ENCODE results near the gene PPFIBP1.
A peak's percentile ranks its signal among the peaks of the same experiment; 100 is the strongest.

PPFIBP1 gene

DNA sequence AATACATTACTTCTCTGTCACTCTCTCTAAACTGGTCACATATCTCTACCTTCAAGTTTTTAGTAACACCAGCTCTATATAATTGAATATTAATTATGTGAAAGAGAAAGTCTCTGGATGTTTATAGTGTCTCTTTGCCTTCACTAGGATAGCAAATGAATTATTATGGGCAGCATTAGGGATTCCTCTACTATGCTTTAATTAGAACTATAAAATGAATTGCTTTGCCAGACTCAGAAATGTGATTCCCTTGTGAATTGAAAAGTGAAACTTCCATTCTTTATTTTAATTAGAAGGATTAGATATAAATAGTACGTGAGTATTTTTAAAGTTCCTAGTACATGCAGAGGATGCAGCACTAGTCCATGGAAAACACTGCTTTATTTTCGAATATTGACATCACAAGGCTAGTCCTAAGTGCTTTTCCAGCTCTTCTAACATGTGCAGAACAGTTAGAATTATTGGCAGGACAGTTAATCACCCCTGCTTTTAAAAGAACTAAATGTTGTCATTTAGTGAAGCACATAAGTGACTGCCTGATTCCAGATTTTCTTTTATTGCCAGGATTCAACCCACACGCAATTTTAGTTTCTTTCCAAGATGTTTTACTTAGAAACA is 149.2 kb downstream of the PPFIBP1 start:
- DNase-seq = no peak

DNA sequence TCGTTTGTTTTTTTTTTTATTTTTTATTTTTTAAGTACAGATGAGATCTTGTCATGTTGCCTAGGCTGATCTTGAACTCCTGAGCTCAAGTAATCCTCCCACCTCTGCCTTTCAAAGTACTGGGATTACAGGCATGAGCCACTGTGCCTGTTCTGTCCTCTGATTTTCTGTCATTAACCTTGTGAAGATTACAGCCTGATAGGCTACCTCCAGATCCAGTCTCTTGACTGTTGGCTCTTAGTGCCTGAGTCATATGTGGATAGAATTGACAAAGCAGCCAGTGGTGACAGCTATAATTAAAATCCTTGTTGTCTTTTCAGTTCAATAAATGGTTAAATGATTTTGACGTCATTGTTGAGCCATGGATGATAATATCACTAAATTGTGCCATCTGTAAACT is 151.0 kb downstream of the PPFIBP1 start:
- DNase-seq = no peak

DNA sequence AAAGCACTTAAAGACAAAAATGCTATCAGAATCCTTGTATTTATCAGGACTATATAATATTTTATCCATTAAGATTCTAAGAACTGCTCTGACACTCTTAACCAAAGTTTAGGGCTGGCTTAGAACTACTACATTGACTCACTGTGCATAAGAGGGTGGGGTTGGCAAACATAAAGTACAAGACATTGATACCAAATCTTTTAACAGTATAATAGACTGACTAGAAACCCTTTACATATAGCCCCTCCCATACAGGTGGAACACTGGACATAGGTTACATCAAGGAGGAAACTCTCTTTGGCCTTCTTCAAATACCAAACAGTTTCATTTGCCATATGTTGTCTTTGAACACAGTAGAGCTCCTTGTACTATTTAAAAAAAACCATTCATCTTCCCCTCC is 156.6 kb downstream of the PPFIBP1 start:
- no peak for DNase-seq

DNA sequence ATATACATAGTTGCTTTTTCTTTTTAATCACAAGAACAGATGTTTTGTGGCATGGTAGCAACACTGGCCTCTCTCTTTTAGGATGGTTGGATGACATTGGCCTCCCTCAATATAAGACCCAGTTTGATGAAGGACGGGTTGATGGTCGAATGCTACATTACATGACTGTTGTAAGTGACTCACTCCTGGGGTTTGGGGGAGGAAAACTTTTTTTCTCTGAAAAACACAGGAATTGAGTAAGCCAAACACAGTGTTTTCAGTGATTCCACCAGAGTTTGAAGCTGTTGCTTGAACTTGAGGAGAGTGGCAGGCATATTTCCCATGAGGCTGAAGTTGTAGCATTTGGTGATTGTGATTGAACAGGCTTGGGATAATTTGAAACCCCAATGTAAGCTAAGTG is 158.5 kb downstream of the PPFIBP1 start:
- DNase-seq = no peak

DNA sequence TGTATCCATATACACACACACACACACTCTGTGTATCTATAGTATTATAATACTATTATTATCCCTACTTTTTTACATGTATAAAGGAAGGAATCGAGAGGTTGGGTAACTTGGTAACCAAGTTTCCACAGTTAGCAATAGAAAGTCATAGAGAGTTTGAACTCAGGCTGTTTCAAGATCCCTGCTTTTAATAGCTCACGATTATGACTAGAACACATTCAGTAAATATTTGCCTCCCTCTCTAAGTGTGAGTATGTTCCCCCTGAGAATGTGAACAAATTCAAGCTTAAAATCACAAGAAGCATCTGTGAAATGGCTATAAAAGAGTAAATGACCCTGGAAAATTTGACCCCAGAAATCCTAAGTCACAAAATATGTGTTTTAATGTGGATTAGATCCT is 161.3 kb downstream of the PPFIBP1 start:
- no peak for DNase-seq

DNA sequence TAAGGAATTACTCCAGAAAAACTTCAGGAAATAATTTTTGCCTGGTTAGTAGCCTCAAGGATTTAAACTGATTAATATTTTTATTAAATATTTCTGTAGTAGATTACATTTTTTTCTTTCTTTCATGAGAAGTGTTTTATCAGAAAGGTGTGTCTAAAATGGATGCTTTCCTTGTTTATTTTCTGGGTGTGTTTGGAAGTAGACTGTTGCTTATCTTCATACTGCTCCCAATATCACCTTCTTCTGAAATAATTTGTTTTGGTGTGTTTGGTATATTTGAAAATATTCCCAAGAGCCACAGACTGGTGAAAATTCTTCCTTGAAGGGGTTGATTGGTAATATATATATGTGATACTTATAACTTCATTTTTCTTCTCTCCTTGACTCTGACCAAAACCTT is 162.1 kb downstream of the PPFIBP1 start:
- DNase-seq = no peak

DNA sequence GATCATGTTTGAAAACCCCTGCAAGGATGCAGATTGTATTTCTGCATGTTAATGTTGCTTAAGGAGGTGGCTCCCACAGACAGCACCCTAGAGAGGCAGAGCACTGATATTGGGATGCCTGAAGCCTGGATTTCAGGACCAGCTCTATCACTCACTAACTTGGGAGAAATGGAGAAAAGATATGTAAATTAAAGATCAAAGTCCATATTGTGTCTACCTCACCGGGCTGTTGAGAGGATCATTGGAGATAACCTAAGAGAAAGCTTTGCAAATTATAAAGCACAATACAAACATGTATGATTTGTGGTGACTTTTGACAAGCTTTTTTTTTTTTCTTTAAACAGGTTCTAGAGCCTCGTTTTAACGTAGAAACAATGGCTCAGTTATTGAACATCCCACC is 164.7 kb downstream of the PPFIBP1 start:
- DNase-seq = no peak

DNA sequence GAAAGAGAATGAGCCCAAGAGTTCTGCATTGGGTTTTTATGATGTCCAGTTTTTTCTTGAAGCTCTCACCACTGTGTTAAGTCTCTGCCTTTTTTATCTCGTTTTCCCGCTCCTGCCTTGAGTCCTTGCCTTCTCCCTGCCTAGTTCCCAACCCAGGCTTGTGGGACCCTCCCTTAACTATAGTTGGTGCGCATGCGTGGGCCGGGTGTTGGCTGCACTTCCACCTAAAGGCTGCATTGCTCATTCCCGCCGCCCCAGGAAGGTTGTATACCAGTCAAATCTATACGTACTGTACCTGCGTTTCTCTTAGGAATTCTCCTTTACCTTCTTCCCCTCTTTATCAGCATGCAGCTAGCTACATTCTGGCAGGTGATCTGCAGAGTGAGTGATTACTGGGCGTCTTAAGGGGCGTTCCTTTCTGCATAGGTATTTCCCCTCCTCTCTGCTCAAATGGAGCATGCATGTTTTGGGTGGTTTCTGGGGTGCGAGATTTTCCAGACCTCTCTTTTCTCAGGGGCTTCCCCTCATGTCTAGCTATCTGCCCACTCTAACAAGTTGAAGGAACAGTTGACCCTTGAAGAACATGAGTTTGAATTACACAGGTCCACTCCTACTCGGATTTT is 165.7 kb downstream of the PPFIBP1 start:
- DNase-seq = no peak

DNA sequence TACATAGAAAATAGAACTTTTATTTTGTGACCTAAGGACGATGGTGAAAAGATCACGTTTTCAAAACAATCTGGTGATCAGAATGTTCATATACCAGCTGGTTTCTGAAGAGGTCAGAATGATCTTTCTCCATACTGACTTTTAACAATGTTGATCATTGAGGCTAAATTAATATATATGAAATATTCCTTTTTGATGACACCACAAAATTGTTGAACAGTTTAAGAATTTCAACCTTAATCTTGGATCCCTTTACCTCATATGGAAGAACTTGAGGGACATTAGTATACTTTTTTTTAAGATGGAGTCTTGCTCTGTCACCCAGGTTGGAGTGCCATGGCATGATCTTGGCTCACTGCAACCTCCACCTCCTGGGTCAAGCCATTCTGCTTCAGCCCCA is 169.4 kb downstream of the PPFIBP1 start:
- no peak for DNase-seq

DNA sequence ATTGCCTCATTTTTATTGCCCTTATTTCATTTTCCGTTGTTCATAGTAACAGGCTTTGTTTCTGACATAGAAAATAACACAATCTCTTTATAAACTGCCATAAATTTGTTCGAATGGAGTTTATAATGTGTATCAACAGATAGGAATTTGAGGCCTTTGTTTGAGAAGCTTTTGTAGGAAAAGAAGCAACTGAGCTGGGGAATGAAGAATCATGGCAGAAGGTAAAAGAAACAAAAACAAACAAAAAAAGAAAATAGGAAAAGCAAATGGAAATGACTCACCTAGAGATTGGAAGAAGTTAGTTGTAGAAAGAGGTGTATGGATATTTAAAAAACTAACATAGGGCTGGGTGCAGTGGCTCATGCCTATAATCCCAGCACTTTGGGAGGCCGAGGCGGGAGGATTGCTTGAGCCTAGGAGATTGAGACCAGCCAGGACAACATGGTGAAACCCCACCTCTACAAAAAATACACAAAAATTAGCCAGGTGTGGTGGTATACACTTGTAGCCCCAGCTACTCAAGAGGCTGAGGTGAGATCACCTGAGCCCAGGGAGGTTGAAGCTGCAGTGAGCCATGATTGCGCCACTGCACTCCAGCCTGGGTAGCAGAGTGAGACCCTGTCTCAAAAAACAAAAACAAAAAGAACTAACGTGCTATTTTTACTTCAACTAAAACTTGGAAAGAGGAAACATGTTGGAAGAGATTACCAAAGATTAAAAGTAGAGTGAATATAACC is 171.7 kb downstream of the PPFIBP1 start:
- DNase-seq = no peak

DNA sequence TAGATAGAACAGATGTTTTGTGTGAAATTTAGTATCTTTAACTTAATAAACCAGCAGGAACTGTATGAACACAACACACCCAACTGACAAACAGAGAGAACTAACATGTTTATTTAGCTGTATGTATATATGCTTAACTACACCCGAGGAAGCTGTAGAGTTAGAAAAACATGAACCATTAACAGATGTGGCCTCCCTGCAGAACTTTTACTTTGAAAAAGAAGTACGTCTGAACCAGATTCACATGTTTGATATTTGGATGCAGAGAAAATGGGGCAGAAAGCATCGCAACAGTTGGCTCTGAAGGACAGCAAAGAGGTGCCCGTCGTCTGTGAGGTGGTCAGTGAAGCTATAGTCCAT is 172.3 kb downstream of the PPFIBP1 start, which contains the start of gene REP15:
Gene REP15, plus strand, starts transcription at position 155 of the 360 bp plus-strand sequence. Its CDS starts 116 bp downstream, at position 271.
- DNase-seq = no peak

DNA sequence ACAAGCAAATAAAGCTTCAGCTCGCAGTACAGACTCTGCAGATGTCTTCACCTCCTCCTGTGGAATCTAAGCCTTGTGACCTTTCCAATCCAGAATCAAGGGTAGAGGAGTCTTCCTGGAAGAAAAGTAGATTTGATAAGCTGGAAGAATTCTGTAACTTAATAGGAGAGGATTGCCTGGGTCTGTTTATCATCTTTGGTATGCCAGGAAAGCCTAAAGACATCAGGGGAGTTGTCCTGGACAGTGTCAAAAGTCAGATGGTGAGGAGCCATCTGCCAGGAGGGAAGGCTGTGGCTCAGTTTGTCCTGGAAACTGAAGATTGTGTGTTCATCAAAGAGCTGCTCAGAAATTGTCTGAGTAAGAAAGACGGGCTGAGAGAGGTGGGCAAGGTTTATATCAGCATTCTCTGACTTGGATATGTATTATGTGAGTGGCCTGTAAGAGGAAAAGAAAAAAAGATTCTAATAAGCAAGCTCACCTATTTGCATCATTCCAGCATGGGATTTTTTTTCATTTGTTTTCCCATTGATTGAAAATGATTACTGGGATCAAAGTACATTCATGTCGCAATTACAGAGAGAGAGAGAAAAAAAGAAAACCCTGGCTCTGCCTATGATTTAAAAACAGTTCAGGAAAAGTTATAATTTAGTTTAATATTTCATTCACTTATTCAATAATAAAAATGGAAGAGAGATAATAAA is 173.0 kb downstream of the PPFIBP1 start:
- DNase-seq = no peak

DNA sequence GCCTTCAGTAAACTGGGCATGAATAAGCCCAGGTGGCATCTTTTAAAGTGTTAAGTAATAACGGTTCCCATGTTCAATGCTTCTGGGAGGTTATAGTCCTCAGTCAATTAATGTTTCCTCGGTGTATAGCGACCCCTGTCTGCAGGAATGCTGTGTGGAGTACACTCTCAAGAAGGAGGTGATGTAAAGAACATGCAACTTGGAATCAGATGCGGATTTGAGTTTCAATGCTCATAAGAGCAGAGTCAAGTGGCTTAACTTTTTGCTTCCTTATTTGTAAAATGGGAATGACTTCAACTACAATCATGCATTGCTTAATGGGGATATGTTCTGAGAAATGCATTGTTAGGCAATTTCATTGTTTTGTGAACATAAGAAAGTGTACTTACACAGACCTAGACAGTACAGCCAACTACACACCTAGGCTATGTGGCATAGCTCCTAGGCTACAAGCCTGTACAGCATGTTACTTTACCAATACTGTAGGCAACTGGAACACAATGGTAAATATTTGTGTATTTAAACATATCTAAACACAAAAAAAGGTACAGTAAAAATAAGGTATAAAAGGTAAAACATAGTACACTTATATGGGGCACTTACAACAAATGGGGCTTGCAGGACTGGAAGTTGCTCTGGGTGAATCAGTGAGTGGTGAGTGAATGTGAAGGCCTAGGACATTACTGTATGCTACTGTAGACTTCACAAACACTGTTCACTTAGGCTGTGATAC is 179.9 kb downstream of the PPFIBP1 start:
- peak; percentile 54 to 73 for DNase-seq

DNA sequence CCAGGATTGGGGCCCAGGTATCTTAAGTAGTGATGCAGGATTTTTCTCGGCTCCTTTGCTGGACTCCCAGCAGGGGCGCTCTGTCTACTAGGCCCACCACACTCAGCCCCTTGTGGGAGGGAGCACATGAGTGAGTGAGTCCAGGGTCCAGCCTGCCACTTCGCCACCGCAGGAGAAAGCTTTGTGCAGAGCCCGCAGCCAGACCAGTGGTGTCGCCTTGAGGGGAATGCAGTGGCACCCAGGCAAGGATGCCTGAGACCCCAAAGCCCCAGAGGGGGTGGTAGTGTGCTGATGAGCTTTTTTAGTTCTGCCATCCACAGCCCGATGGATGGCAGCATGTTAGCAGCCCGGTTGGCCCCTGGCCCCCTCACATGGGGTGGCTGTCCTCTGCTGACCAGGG is 181.3 kb downstream of the PPFIBP1 start:
- DNase-seq = no peak

DNA sequence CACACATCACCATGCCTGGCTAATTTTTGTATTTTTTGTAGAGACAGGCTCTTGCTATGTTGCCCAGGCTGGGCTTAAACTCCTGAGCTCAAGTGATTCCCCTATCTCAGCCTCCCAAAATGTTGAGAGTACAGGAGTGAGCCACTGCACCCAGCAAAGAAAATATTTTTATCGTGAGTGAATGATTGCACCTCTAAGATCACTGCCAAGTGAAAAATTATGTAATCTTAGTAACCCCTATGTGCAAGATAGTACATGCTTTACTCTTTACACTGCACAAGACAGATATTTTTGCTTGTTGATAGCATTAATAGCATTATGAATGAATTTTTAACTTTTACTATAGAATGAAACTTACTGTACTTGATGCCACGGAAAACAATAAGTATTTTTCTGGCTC is 183.2 kb downstream of the PPFIBP1 start:
- DNase-seq = no peak

DNA sequence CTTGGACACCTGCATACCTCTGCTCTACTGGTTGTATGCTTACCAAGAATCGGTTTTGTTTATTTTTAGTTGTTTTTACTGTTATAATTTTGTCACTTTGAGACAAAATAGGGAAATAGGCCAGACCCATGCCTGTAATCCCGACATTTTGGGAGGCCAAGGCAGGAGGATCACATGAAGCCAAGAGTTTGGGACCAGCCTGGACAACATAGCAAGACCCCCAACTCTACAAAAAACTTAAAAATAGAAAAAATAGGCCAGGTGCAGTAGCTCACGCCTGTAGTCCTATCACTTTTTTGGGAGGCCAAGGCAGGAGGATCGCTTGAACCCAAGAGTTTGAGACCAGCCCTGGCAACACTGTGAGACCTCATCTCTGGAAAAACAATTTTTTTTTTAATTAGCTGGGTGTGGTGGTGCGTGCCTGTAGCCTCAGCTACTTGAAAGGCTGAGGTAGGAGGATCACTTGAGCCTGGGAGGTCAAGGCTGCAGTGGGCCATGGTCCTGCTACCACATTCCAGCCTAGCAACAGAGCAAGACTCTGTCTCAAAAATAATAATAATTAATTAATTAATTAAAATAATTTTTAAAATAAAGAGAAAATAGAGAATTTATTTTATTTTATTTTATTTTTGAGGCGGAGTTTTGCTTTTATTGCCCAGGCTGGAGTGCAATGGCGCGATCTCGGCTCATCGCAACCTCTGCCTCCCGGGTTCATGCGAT is 185.4 kb downstream of the PPFIBP1 start:
- no peak for DNase-seq

DNA sequence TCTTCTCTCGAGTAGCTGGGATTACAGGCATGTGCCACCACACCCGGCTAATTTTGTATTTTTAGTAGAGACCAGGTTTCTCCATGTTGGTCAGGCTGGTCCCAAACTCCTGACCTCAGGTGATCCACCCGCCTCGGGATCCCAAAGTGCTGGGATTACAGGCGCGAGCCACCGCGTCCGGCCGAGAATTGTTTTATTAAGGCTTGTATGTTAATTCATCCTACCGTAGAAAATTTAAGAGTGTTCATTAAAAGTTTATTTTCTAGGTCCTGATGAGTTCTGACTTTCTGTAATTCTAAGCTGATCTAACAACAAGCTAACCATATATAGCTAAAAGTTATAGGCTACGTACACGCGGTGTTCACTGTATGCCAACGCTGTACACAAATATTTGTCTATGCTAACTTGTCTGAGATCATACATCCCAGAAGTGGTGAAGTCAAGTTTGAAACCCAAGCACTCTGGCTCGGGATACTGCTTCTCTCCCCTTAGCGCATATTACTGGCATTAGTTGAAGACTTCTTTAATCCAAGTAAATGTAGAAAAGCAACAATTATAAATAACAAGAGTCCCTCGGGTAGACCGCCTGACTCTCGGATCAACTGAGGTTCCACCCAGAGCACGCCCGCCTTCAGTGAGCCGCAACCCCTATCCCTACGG is 186.1 kb downstream of the PPFIBP1 start:
- DNase-seq = peak in 1 of 2 donors; percentile 31

DNA sequence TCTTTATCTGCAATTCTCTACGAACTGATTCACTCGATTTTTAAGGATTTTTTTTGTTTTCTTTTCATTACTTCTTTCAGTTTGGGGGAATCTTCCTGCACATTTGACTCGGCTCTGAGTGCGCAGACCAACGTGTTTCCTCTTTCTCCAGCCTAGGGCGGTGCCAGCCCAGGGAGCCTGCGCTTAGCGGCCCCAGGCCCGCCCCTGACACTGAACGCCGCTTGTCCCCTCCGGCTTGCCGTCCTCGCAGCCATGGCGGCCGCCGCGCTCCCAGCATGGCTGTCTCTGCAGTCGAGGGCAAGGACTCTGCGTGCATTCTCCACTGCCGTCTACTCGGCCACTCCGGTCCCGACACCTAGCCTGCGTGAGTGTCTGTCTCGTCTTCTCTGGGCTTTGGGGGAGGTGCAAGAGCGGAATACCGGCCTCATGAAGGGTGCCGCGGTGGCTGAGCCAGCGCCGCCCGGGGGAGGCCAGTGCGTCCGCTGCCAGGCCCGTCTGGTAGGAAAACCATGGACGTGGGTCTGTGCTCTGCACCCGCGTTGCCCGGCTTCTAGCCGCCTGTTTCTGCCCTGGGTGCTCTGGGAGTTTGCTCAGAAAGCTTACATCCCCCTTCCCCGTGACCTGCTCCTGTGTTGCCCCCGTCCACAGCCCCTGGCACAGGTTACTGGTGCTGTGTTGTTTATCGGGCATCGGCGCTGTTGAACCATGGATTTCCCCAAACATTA is 186.7 kb downstream of the PPFIBP1 start, which contains the start of gene MRPS35:
Gene MRPS35, plus strand, starts transcription at position 241 of the 725 bp plus-strand sequence. Its CDS starts 12 bp downstream, at position 253.
- peak; percentile 90 to 92 for DNase-seq

DNA sequence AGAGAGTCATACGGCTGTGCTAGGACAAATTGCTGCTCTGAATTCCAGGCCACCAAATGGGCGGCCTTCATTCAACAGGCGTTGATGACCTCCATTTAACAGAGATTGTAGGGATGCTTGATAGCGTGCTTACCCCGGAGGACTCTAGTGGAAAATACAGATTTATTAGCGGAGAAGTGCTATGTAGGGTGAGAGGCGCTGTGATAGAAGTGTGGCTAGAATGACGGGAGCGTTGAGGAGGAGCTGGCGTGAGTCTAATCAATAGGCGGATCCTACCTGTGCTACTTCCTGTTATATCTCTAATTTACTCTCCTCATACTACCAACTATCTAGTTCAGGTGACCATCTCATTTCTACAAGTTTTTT is 187.3 kb downstream of the PPFIBP1 start:
- DNase-seq = no peak

DNA sequence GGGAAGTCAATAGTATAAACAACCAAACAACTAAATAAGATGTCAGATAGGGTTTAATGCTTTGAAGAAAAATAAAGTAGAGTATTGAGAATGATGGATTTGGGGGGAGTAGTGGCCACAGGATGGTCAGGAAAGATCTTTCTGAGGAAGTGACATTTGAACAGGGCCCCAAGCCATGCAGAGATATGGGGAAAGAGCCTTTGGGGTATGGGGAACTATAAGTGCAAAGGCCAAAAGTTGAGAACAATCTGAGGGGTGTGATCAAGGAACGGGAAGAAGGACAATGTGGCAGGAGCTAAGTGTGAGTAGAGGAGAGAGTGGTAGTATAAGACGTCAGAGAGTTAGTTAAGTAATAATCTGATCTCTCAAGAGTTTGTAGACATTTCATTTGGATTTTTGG is 188.0 kb downstream of the PPFIBP1 start:
- no peak for DNase-seq

DNA sequence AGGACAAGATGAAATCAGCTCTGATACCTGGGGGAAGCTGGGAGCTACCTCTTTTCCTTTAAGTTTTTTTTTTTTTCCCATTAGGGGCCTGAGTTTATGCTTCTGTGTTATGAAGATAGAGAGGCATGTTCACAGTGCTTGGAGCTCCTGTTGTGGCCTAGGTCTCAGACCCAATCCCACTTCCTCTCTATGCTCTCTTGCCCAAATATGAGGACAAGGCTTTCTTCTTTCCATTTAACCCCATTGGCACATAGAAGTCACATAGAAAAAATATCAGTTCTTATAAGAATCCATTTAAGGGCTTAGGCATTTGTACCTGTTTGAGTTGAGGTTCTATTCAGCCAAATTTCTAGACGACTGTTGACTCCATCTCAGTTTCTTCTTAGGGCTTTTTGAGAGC is 199.2 kb downstream of the PPFIBP1 start:
- DNase-seq = no peak

Measured in CD4-positive, alpha-beta T cell treated with Interleukin-1 beta for 1 hour (primary cell).